CD4-positive, alpha-beta T cell (primary cell): ENCODE data around the gene SCFD2. TPM values are rescaled to one million over a fixed set of nuclear protein-coding genes. Genes with fewer than 3 reads are reported as not detected.
A peak's percentile ranks its signal among the peaks of the same experiment; 100 is the strongest.

Experiments used
- ATAC-seq: fragments of 200-7000 bp; cut with Tn5 transposase; one replicate; pipeline ENCODE4 v1.10.0; 2022; ENCODE audit warnings: mild to moderate bottlenecking; ENCODE audit not compliant: poor library complexity
- CTCF ChIA-PET: fragments of 350-600 bp; sonication (Branson Sonifier 250); formaldehyde crosslinking; loops from one replicate; lab custom pipeline; 2021; ENCODE audit warnings: antibody characterized with exemption, inconsistent platforms; lab: Charles Lee
- POLR2A ChIA-PET: fragments of 350-600 bp; sonication (Branson Sonifier 250); formaldehyde crosslinking; loops from one replicate; lab custom pipeline; 2021; ENCODE audit warnings: antibody characterized with exemption, inconsistent platforms; lab: Charles Lee
- DNase-seq, 14 experiments: peaks; one replicate each; pipeline ENCODE4 v3.0.0-alpha.2; 2013 to 2020; ENCODE audit warnings: mixed read lengths in 2 of 14
- H3K27ac ChIP-seq, 2 donors: one replicate each; pipeline versions ENCODE4 v1.5.1 to v1.7.0; 2013; ENCODE audit warnings: low read length in 2 of 2, low read depth in 1 of 2, mild to moderate bottlenecking in 1 of 2
- H3K27me3 ChIP-seq, 2 experiments: 1 replicate in 1 of 2; 2 replicates in 1 of 2; pipeline versions ENCODE4 v1.6.1 to v1.7.0; 2013; ENCODE audit warnings: low read length in 2 of 2, control low read depth in 1 of 2, mild to moderate bottlenecking in 1 of 2, moderate library complexity in 1 of 2; ENCODE audit not compliant: insufficient read depth in 2 of 2, control insufficient read depth in 1 of 2
- H3K36me3 ChIP-seq: one replicate; pipeline ENCODE4 v1.6.1; 2013; ENCODE audit warnings: low read length, control low read depth; ENCODE audit not compliant: insufficient read depth
- H3K4me1 ChIP-seq: one replicate; pipeline ENCODE4 v1.6.1; 2013; ENCODE audit warnings: low read length, control low read depth; ENCODE audit not compliant: insufficient read depth
- H3K4me3 ChIP-seq: one replicate; pipeline ENCODE4 v1.5.1; 2013; ENCODE audit warnings: mild to moderate bottlenecking, low read length, moderate library complexity
- H3K9me3 ChIP-seq, 2 experiments: 1 replicate in 1 of 2; 2 replicates in 1 of 2; pipeline versions ENCODE4 v1.6.1 to v1.7.0; 2013; ENCODE audit warnings: low read length in 2 of 2, mild to moderate bottlenecking in 2 of 2, control low read depth in 1 of 2, moderate library complexity in 1 of 2; ENCODE audit not compliant: control insufficient read depth in 1 of 2, insufficient read depth in 1 of 2
- H3K27ac Mint-ChIP-seq: one replicate; pipeline ENCODE4 v1.8.0; 2020; ENCODE audit warnings: mixed read lengths
- H3K27me3 Mint-ChIP-seq: one replicate; pipeline ENCODE4 v1.8.0; 2021; ENCODE audit warnings: mixed read lengths
- H3K36me3 Mint-ChIP-seq: one replicate; pipeline ENCODE4 v1.8.0; 2021; ENCODE audit warnings: low read depth, mixed read lengths
- H3K4me1 Mint-ChIP-seq: one replicate; pipeline ENCODE4 v1.8.0; 2021; ENCODE audit warnings: low read depth, mixed read lengths
- H3K4me3 Mint-ChIP-seq: one replicate; pipeline ENCODE4 v1.8.0; 2020; ENCODE audit warnings: mild to moderate bottlenecking, mixed read lengths
- H3K9me3 Mint-ChIP-seq: one replicate; pipeline ENCODE4 v1.8.0; 2020; ENCODE audit warnings: mixed read lengths
- CTCF ChIP-seq: fragments of 200-600 bp; IDR thresholded peaks from one replicate; pipeline ENCODE4 v1.8.0; 2022; ENCODE audit warnings: antibody characterized with exemption, mild to moderate bottlenecking
- intact Hi-C, 2 experiments: fragments of 100-400 bp; cut with DNase I in 1 of 2; cut with micrococcal nuclease in 1 of 2; formaldehyde crosslinking; loops; one replicate each; pipeline versions ENCODE4 v1.15.1 to v1.9.0; 2023 to 2025; cut with DNase I, micrococcal nuclease
- total RNA-seq, 174 experiments: library from RNA in 2 of 174; stranded (reverse) in 2 of 174; gene quantifications; one replicate each; pipeline ENCODE4 v1.2.3 and lab custom pipeline; 2021 to 2026

The SCFD2 gene
- total RNA-seq, 2 experiments from 2014 or later, result 15.4 to 17.6 TPM

DNA sequence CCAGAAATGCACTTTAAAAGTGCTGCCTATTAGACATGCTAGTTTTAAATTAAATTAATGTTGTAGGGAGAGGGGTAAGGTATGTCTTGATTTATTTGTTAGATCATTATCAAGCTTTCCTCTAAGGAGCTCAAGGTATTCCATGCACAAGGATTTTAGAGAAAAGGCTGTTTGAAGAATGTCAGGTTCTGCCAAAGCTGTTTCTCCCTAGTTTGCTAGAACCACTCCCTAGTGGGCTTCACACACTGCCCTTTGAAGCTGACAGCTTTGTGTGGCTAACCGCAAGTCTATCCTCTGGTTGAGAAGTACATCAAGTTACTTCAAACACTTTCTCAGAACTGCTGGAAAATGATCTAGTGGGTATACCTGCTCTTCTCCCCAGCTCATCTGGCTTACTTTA, 471.4 kb downstream of the SCFD2 start:
- TF ChIP-seq CTCF, result no peak
- intact Hi-C loops, result no loop called here
- Mint-ChIP-seq H3K27me3 (no peaks in the 10 kb centered on the region), H3K27ac (no peak overlapping the region), H3K4me3 (no peak overlapping the region), H3K36me3 (no peaks in the 10 kb centered on the region), H3K4me1 (no peaks in the 10 kb centered on the region), H3K9me3 (peaks cover 3% of the 10 kb centered on the region)
- H3K4me3 ChIP-seq, result no peak overlapping the region
- ATAC-seq (no peak), DNase-seq (peak in 3 of 14 experiments; percentile 4 to 18 (median 17))
- no peaks in the 10 kb centered on the region for H3K9me3 ChIP-seq
- POLR2A ChIA-PET, result interaction anchor here (0.7 kb wide), 1 partner anchor 9 kb away, joined by 3 read pairs; no protein-coding TSS in a partner anchor
- CTCF ChIA-PET, result no interaction called here
- no peaks in the 10 kb centered on the region for H3K36me3 ChIP-seq
- no peaks in the 10 kb centered on the region for H3K27me3 ChIP-seq
- H3K27ac ChIP-seq, result no peak overlapping the region
- no peaks in the 10 kb centered on the region for H3K4me1 ChIP-seq

GRCh38 chr4:52892880-52893279, 473.0 kb downstream of the SCFD2 start:
- Mint-ChIP-seq H3K27ac (no peak overlapping the region), H3K4me1 (no peaks in the 10 kb centered on the region), H3K27me3 (no peaks in the 10 kb centered on the region), H3K4me3 (no peak overlapping the region), H3K36me3 (peaks cover 9% of the 10 kb centered on the region), H3K9me3 (peaks cover 2% of the 10 kb centered on the region)
- Histone ChIP-seq H3K36me3 (no peaks in the 10 kb centered on the region), H3K27me3 (no peaks in the 10 kb centered on the region), H3K27ac (no peak overlapping the region), H3K9me3 (no peaks in the 10 kb centered on the region), H3K4me1 (no peaks in the 10 kb centered on the region), H3K4me3 (no peak overlapping the region)
- ATAC-seq (no peak), DNase-seq (no peak)
- POLR2A ChIA-PET, result no interaction called here
- intact Hi-C loops, result no loop called here
- no peak for TF ChIP-seq CTCF
- CTCF ChIA-PET, result no interaction called here

GRCh38 chr4:52891743-52892142, 474.1 kb downstream of the SCFD2 start:
- Histone ChIP-seq H3K9me3 (no peaks in the 10 kb centered on the region), H3K4me1 (no peaks in the 10 kb centered on the region), H3K36me3 (no peaks in the 10 kb centered on the region), H3K27me3 (no peaks in the 10 kb centered on the region), H3K4me3 (no peak overlapping the region), H3K27ac (no peak overlapping the region)
- Mint-ChIP-seq H3K9me3 (peaks cover 2% of the 10 kb centered on the region), H3K27me3 (no peaks in the 10 kb centered on the region), H3K36me3 (peaks cover 10% of the 10 kb centered on the region), H3K4me3 (no peak overlapping the region), H3K27ac (no peak overlapping the region), H3K4me1 (no peaks in the 10 kb centered on the region)
- ChIA-PET CTCF (no interaction called here), POLR2A (no interaction called here)
- intact Hi-C loops, result no loop called here
- DNase-seq (no peak), ATAC-seq (no peak)
- TF ChIP-seq CTCF, result no peak
